Stimulated activated effector memory CD8-positive, alpha-beta T cell treated with anti-CD3 and anti-CD28 coated beads, Interleukin-12 subunit alpha, Interleukin-12 subunit beta, amount 100 ng/mL, for 72 hours (primary cell): ENCODE measurements around the gene FAM174C.

Experiments
- ATAC-seq: fragments of 150-1000 bp; cut with Tn5 transposase; 2 replicates; pipeline ENCODE4 v1.10.0; 2021
- DNase-seq, 2 donors: peaks; one replicate each; pipeline ENCODE4 v3.0.0; 2021 to 2022; ENCODE audit warnings: low spot score in 2 of 2
- H3K27ac Mint-ChIP-seq: one replicate; pipeline ENCODE4 v1.8.0; 2022; ENCODE audit warnings: mild to moderate bottlenecking, mixed read lengths
- H3K36me3 Mint-ChIP-seq: one replicate; pipeline ENCODE4 v1.8.0; 2022; ENCODE audit warnings: mild to moderate bottlenecking, mixed read lengths
- H3K4me1 Mint-ChIP-seq: one replicate; pipeline ENCODE4 v1.8.0; 2022; ENCODE audit warnings: mixed read lengths
- H3K4me3 Mint-ChIP-seq: one replicate; pipeline ENCODE4 v1.8.0; 2022; ENCODE audit warnings: mild to moderate bottlenecking, mixed read lengths
- H3K9me3 Mint-ChIP-seq: one replicate; pipeline ENCODE4 v1.8.0; 2022; ENCODE audit warnings: mixed read lengths

The FAM174C gene

DNA sequence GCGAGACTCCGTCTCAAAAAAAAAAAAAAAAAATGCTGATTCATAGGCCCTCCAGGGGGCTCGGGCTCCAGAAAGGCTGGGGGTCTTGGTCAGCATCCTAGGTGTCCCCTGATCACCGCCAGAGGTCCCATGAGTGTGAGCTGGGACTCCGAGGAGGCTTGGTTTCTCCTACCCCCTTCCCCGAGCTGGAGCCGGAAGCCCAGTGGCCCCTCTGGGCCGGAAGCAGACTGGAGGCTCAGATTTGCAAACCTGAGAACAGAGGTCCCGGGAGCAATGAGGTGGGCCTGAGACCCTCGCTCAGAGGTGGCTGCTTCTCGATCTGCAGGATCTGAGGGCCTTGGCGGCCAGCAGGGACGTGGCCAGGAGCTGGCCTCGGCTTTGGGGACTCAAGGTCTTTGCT is 51.8 kb downstream of the FAM174C start:
- Mint-ChIP-seq H3K36me3 (no peaks in the 10 kb centered on the region), H3K4me3 (no peak overlapping the region), H3K27ac (no peak overlapping the region), H3K9me3 (no peaks in the 10 kb centered on the region), H3K4me1 (peaks cover 8% of the 10 kb centered on the region)
- ATAC-seq (no peak), DNase-seq (no peak)
